ENCODE measurements around the gene CNIH2. TPM values are rescaled to one million over a fixed set of nuclear protein-coding genes. Genes with fewer than 3 reads are reported as not detected.

CNIH2 gene
- total and polyA plus RNA-seq, 2 donors (not counting 1 experiment from before 2014, with no cell fraction given), result 0.92 to 2.0 TPM

DNA sequence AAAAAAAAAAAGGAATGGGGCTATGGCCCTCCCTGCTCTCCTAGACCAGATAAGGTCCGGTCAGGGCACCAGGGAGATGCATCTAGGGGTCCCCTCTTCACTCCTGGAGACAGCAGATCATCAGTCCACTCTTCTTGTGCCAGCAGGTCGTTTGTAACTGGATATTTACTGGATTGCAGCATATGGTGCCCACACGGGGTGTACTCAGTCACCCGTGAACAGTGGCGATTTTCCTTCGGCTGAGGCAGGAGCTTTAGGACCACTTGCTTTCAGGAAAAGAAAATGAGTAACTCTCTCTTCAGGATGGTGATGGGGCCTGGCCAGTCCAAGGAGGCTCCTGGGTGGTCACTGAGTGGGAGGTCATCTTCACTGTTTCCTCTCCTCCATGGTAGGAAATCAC, 47.8 kb upstream of the CNIH2 start:
- CTCF ChIA-PET, result no interaction called here
- H3K36me3 ChIP-seq (replicated peaks in 1 of 2; ENCODE audit: control extremely low read depth in 1 of 2, control insufficient read depth in 1 of 2, extremely low read depth in 1 of 2, insufficient read depth in 2 of 2, low read length in 1 of 2), result peaks cover 1 to 79% of the 10 kb centered on the region in 2 experiments
- no peak overlapping the region for H3K4me2 ChIP-seq (replicated peaks; ENCODE audit: low read depth, low read length, poor library complexity, severe bottlenecking)
- Mint-ChIP-seq H3K27me3 (no peaks in the 10 kb centered on the region), H3K27ac (no peak overlapping the region), H3K4me3 (no peak overlapping the region), H3K4me1 (no peaks in the 10 kb centered on the region), H3K9me3 (ENCODE audit: insufficient read depth) (no peaks in the 10 kb centered on the region)
- H3K4me3 ChIP-seq (ENCODE audit: control extremely low read depth in 1 of 5, extremely low read depth in 1 of 5, insufficient read depth in 1 of 5, low read depth in 2 of 5, low read length in 4 of 5), result no peak overlapping the region
- no peak for TF ChIP-seq EZH2 (IDR thresholded peaks at IDR 0.05; ENCODE audit: borderline replicate concordance, insufficient read depth, low read depth, low read length, poor library complexity, severe bottlenecking)
- TF ChIP-seq, protein P1, sequence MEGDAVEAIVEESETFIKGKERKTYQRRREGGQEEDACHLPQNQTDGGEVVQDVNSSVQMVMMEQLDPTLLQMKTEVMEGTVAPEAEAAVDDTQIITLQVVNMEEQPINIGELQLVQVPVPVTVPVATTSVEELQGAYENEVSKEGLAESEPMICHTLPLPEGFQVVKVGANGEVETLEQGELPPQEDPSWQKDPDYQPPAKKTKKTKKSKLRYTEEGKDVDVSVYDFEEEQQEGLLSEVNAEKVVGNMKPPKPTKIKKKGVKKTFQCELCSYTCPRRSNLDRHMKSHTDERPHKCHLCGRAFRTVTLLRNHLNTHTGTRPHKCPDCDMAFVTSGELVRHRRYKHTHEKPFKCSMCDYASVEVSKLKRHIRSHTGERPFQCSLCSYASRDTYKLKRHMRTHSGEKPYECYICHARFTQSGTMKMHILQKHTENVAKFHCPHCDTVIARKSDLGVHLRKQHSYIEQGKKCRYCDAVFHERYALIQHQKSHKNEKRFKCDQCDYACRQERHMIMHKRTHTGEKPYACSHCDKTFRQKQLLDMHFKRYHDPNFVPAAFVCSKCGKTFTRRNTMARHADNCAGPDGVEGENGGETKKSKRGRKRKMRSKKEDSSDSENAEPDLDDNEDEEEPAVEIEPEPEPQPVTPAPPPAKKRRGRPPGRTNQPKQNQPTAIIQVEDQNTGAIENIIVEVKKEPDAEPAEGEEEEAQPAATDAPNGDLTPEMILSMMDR (IDR thresholded peaks at IDR 0.05), result no peak
- no peak for ATAC-seq (ENCODE audit: low read depth)
- no peak overlapping the region for H2AFZ ChIP-seq (ENCODE audit: insufficient read depth, low read depth, low read length, poor library complexity, severe bottlenecking)
- no peak overlapping the region for H3K27ac ChIP-seq (ENCODE audit: low read length in 2 of 2)
- no peak for DNase-seq
- 89% methylated on average over 6 of the region's 6 CpGs for WGBS (ENCODE audit: insufficient coverage)
- no peaks in the 10 kb centered on the region for H3K27me3 ChIP-seq (replicated peaks in 1 of 4; ENCODE audit: control extremely low read depth in 1 of 4, control insufficient read depth in 3 of 4, insufficient read depth in 4 of 4, low read length in 3 of 4)
- H3K4me1 ChIP-seq (ENCODE audit: control insufficient read depth in 2 of 2, insufficient read depth in 2 of 2, low read length in 2 of 2), result no peaks in the 10 kb centered on the region
- intact Hi-C loops (cut with micrococcal nuclease), result no loop called here
- no peaks in the 10 kb centered on the region for H3K9me3 ChIP-seq (ENCODE audit: control extremely low read depth in 1 of 3, control insufficient read depth in 2 of 3, insufficient read depth in 1 of 3, low read length in 2 of 3)
- H3K79me2 ChIP-seq (ENCODE audit: control insufficient read depth, insufficient read depth, low read length), result peaks cover 8% of the 10 kb centered on the region
- no peak overlapping the region for H3K9ac ChIP-seq (ENCODE audit: low read length)
- peaks cover 43% of the 10 kb centered on the region for H4K20me1 ChIP-seq (ENCODE audit: control insufficient read depth, insufficient read depth, low read length, poor library complexity, severe bottlenecking)
- POLR2A ChIA-PET, result interaction anchor here (0.7 kb wide), 1 partner anchor 757 kb away, joined by 3 read pairs; no protein-coding TSS in a partner anchor

DNA sequence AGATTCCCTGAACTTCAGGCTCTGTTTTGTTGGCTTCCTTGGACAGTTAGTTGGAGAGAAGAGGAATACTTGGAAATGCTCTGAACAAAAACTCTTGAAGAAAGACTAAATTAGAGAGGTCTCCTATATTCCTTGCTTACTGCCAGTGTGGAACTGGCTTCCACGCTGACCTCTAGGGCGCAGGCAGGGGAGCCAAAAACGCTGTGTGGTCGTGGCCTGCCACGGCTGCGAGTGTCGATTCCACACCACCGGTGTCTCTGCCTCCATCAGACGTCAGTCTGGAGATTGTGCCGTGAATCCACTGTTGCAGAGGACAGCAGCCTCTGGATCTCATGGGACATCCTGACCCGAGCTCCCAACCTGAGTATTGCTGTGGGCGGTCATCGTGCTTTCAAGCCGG, 47.0 kb upstream of the CNIH2 start:
- peaks cover 43% of the 10 kb centered on the region for H4K20me1 ChIP-seq (ENCODE audit: control insufficient read depth, insufficient read depth, low read length, poor library complexity, severe bottlenecking)
- no peak overlapping the region for H3K27ac ChIP-seq (ENCODE audit: low read length in 2 of 2)
- no peak overlapping the region for H2AFZ ChIP-seq (ENCODE audit: insufficient read depth, low read depth, low read length, poor library complexity, severe bottlenecking)
- CTCF ChIA-PET, result no interaction called here
- H3K9me3 ChIP-seq (ENCODE audit: control extremely low read depth in 1 of 3, control insufficient read depth in 2 of 3, insufficient read depth in 1 of 3, low read length in 2 of 3), result no peaks in the 10 kb centered on the region
- no peak overlapping the region for H3K4me2 ChIP-seq (replicated peaks; ENCODE audit: low read depth, low read length, poor library complexity, severe bottlenecking)
- no peak for ATAC-seq (ENCODE audit: low read depth)
- WGBS (ENCODE audit: insufficient coverage), result 98% methylated on average over 14 of the region's 14 CpGs
- H3K36me3 ChIP-seq (replicated peaks in 1 of 2; ENCODE audit: control extremely low read depth in 1 of 2, control insufficient read depth in 1 of 2, extremely low read depth in 1 of 2, insufficient read depth in 2 of 2, low read length in 1 of 2), result peaks cover 1 to 85% of the 10 kb centered on the region in 2 experiments
- no peaks in the 10 kb centered on the region for H3K27me3 Mint-ChIP-seq
- peaks cover 8% of the 10 kb centered on the region for H3K79me2 ChIP-seq (ENCODE audit: control insufficient read depth, insufficient read depth, low read length)
- intact Hi-C loops (cut with micrococcal nuclease), result no loop called here
- no peak for DNase-seq
- TF ChIP-seq, protein P1 (IDR thresholded peaks at IDR 0.05), result no peak
- no peak for TF ChIP-seq EZH2 (IDR thresholded peaks at IDR 0.05; ENCODE audit: borderline replicate concordance, insufficient read depth, low read depth, low read length, poor library complexity, severe bottlenecking)
- no peaks in the 10 kb centered on the region for H3K27me3 ChIP-seq (replicated peaks in 1 of 4; ENCODE audit: control extremely low read depth in 1 of 4, control insufficient read depth in 3 of 4, insufficient read depth in 4 of 4, low read length in 3 of 4)
- H3K4me3 Mint-ChIP-seq, result no peak overlapping the region
- no peaks in the 10 kb centered on the region for H3K4me1 ChIP-seq (ENCODE audit: control insufficient read depth in 2 of 2, insufficient read depth in 2 of 2, low read length in 2 of 2)
- no peak overlapping the region for H3K4me3 ChIP-seq (ENCODE audit: control extremely low read depth in 1 of 5, extremely low read depth in 1 of 5, insufficient read depth in 1 of 5, low read depth in 2 of 5, low read length in 4 of 5)
- no peaks in the 10 kb centered on the region for H3K4me1 Mint-ChIP-seq
- no peak overlapping the region for H3K27ac Mint-ChIP-seq
- no peak overlapping the region for H3K9ac ChIP-seq (ENCODE audit: low read length)
- POLR2A ChIA-PET, result no interaction called here
- no peaks in the 10 kb centered on the region for H3K9me3 Mint-ChIP-seq (ENCODE audit: insufficient read depth)
